Colonic mucosa (tissue), 4 donors: ENCODE measurements around the gene PROSER3. TPM values are rescaled to one million over a fixed set of nuclear protein-coding genes. Genes with fewer than 3 reads are reported as not detected.

ENCODE experiments used
- DNase-seq: peaks from one replicate; pipeline ENCODE4 v3.0.0-alpha.2; 2020
- H3K27ac ChIP-seq: fragments of 200-600 bp; one replicate; pipeline ENCODE4 v1.8.0; 2021
- H3K27me3 ChIP-seq: fragments of 200-600 bp; one replicate; pipeline ENCODE4 v1.8.0; 2021
- H3K36me3 ChIP-seq: fragments of 200-600 bp; one replicate; pipeline ENCODE4 v1.8.0; 2021
- H3K4me1 ChIP-seq: fragments of 200-600 bp; one replicate; pipeline ENCODE4 v1.8.0; 2021; ENCODE audit warnings: mild to moderate bottlenecking
- H3K4me3 ChIP-seq: fragments of 200-600 bp; one replicate; pipeline ENCODE4 v1.8.0; 2021
- H3K9ac ChIP-seq, 2 donors: one replicate each; pipeline ENCODE4 v1.7.0; 2013; ENCODE audit warnings: control low read depth in 2 of 2, low read depth in 2 of 2, low read length in 2 of 2
- H3K9me3 ChIP-seq: fragments of 200-600 bp; one replicate; pipeline ENCODE4 v1.8.0; 2021
- intact Hi-C: fragments of 100-400 bp; cut with DNase I; formaldehyde crosslinking; loops from one replicate; pipeline ENCODE4 v1.14.1; 2022
- total RNA-seq, 2 donors: library from RNA; stranded (reverse); fragmentation: NEBNext Ultra II Directional in 1 of 2; extraction: Animal tissue kit (Norgen Biotek cat#: 25700) in 1 of 2; gene quantifications; one replicate each; pipeline ENCODE4 v1.2.1, GENCODE V29; 2021
- TF ChIP-seq, protein P1 (sequence below): fragments of 200-600 bp; IDR thresholded peaks from one replicate; pipeline ENCODE4 v1.8.0; 2022; ENCODE audit warnings: antibody characterized with exemption, mild to moderate bottlenecking
- donor health status: healthy.
- donor health status: DM: no; HTN: no; CAD: no.
- donor health status: DM: no; HTN: no; CAD: no.

Gene PROSER3
- total RNA-seq, 2 donors from 2014 or later, result 17.1 to 26.9 TPM

DNA sequence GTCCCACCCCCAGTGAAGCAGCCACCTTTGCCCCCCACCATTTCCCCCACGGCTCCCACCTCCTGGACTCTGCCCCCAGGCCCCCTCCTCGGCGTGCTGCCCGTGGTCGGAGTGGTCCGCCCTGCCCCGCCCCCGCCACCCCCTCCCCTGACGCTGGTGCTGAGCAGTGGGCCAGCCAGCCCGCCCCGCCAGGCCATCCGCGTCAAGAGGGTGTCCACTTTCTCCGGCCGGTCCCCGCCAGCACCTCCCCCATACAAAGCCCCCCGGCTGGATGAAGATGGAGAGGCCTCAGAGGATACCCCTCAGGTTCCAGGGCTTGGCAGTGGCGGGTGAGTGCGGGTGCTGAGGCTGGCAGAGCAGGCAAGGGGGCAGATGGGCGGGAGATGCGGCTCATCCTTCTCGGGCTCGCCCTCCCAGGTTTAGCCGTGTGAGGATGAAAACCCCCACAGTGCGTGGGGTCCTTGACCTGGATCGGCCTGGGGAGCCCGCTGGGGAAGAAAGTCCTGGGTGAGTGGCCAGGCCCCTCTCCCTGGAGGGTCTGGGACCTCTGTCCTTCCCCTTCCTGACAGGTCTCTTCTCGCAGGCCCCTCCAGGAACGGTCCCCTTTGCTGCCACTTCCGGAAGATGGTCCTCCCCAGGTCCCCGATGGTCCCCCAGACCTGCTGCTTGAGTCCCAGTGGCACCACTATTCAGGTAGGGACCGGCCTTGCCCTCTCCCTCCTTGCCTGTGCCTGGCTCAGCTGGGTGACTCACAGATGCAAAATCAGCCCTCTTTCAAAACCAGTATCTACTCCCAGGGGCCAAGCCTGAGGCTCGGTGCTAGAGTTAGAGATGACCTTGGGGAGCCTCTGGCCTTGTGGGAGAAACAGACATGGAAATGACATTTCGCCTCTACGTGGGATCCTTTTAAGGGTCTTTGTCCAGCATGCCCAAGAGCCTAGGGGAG, 24.5 kb upstream of the PROSER3 start:
- DNase-seq, result no peak
- H3K4me3 ChIP-seq, result no peak overlapping the region
- intact Hi-C loops, result no loop called here
- TF ChIP-seq, protein P1, sequence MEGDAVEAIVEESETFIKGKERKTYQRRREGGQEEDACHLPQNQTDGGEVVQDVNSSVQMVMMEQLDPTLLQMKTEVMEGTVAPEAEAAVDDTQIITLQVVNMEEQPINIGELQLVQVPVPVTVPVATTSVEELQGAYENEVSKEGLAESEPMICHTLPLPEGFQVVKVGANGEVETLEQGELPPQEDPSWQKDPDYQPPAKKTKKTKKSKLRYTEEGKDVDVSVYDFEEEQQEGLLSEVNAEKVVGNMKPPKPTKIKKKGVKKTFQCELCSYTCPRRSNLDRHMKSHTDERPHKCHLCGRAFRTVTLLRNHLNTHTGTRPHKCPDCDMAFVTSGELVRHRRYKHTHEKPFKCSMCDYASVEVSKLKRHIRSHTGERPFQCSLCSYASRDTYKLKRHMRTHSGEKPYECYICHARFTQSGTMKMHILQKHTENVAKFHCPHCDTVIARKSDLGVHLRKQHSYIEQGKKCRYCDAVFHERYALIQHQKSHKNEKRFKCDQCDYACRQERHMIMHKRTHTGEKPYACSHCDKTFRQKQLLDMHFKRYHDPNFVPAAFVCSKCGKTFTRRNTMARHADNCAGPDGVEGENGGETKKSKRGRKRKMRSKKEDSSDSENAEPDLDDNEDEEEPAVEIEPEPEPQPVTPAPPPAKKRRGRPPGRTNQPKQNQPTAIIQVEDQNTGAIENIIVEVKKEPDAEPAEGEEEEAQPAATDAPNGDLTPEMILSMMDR, result no peak
- H3K9me3 ChIP-seq, result no peaks in the 10 kb centered on the region
- no peaks in the 10 kb centered on the region for H3K4me1 ChIP-seq
- H3K9ac ChIP-seq, result no peak overlapping the region
- no peaks in the 10 kb centered on the region for H3K27me3 ChIP-seq
- no peak overlapping the region for H3K27ac ChIP-seq
- peaks cover 12% of the 10 kb centered on the region for H3K36me3 ChIP-seq

DNA sequence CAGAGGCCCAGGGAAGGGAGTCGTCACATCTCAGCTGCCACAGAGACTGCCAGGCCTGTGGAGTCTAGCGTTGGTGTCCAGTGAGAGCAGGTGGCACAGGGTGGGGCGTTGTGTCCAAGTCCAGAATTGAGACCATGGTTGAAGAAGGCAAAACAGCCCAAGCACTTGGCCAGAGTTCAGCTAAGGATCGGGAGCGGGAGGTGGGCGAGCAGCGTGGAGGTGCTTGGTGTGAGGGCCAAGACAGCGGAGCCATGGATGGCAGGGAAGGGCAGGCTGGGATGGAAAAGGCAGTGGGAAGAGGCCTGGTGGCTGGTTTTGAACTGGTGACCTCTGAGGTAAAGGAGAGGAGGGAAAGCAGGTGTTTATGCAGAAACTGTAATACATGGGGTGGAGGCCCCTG, 23.7 kb upstream of the PROSER3 start:
- DNase-seq, result no peak
- Histone ChIP-seq H3K9ac (no peak overlapping the region), H3K4me3 (no peak overlapping the region), H3K36me3 (peaks cover 6% of the 10 kb centered on the region), H3K27me3 (no peaks in the 10 kb centered on the region), H3K27ac (no peak overlapping the region), H3K4me1 (no peaks in the 10 kb centered on the region), H3K9me3 (no peaks in the 10 kb centered on the region)
- TF ChIP-seq, protein P1, result no peak
- intact Hi-C loops, result no loop called here

DNA sequence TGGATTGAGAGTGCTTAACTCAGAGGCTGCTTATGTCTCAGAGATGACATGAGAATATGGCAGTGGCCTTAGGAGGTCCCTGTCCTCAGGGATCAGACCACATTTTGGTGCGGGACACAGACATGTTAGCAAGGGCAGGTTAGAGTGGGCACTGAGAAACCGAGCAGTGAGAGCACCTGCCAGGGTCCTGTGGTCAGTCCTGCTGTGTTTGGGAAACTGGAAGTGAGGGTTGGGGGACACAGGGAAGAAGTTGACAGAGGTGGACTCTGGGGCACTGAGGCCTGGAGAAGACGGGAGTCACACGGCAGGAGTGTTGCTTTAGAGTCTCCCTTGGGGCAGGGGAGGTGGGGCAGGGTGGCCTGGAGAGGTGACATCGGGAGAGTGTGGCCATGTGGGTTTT, 23.1 kb upstream of the PROSER3 start:
- TF ChIP-seq, protein P1, result no peak
- intact Hi-C loops, result no loop called here
- Histone ChIP-seq H3K4me3 (no peak overlapping the region), H3K27me3 (no peaks in the 10 kb centered on the region), H3K9me3 (no peaks in the 10 kb centered on the region), H3K4me1 (peaks cover 5% of the 10 kb centered on the region), H3K27ac (no peak overlapping the region), H3K9ac (no peak overlapping the region), H3K36me3 (peaks cover 4% of the 10 kb centered on the region)
- no peak for DNase-seq

DNA sequence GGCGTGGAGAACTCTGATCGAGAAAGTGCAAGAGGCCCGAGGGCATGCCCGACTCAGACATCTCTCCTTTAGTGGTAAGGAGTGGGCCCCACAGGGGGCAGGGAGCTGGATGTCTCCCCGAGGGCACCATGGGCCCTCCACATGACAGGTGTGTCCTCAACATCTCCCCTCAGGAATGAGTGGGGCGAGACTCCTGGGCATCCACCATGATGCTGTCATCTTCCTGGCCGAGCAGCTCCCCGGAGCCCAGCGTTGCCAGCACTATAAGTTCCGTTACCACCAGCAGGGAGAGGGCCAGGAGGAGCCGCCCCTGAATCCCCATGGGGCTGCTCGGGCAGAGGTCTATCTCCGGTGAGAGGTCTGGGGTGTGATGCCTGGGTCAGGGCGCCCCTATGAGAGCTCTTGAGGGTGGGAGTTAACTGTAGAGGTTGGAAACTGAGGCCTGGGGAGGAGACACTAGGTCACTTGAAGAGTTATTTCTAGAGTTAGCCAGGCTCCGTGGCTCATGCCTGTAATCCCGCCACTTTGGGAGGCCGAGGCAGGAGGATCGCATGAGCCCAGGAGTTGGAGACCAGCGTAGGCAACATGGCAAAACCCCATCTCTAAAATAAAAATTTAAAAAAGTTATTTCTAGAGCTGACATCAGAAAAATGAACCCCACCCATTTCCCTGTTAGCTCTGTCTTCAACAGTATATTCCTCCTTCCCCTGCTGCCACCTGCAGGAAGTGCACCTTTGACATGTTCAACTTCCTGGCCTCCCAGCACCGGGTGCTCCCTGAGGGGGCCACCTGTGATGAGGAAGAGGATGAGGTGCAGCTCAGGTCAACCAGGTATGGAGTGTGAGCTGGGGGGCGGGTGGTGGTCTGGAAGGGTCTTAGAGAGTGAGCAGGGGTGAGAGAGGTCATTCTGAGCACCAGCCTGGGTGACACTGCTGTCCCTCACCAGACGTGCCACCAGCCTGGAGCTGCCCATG, 20.8 kb upstream of the PROSER3 start:
- no peak for DNase-seq
- H3K9ac ChIP-seq, result no peak overlapping the region

More for the DNA sequence above, 20.8 kb upstream of the PROSER3 start:
- intact Hi-C loops, result no loop called here
- H3K36me3 ChIP-seq, result no peaks in the 10 kb centered on the region
- TF ChIP-seq, protein P1, result no peak
- no peaks in the 10 kb centered on the region for H3K27me3 ChIP-seq
- no peak overlapping the region for H3K27ac ChIP-seq
- H3K4me3 ChIP-seq, result no peak overlapping the region
- H3K4me1 ChIP-seq, result peaks cover 9% of the 10 kb centered on the region
- no peaks in the 10 kb centered on the region for H3K9me3 ChIP-seq
